OCI-LY1 (cell line): ENCODE results near the gene HELZ2.

Source experiments
- H2AFZ ChIP-seq: fragments of 200-600 bp; sonication (generic), shearing (Covaris generic); 2 replicates; pipeline ENCODE4 v1.6.0; 2014; ENCODE audit warnings: antibody characterized with exemption, mild to moderate bottlenecking, low read length
- H3F3A ChIP-seq: fragments of 200-600 bp; sonication (generic), shearing (Covaris generic); 2 replicates; pipeline ENCODE4 v1.6.0; 2014; ENCODE audit warnings: mild to moderate bottlenecking, antibody characterized with exemption, low read length, moderate library complexity; ENCODE audit not compliant: insufficient read depth
- H3K27ac ChIP-seq: fragments of 200-600 bp; sonication (generic); 2 replicates; pipeline ENCODE4 v1.5.1; 2014; ENCODE audit warnings: low read length, mixed run types, mild to moderate bottlenecking, low read depth; ENCODE audit not compliant: poor library complexity, severe bottlenecking
- H3K27me3 ChIP-seq: fragments of 200-600 bp; sonication (generic); 2 replicates; pipeline ENCODE4 v1.6.0; 2014; ENCODE audit warnings: antibody characterized with exemption, mild to moderate bottlenecking, low read length, moderate library complexity; ENCODE audit not compliant: insufficient read depth
- H3K36me3 ChIP-seq: fragments of 200-600 bp; sonication (generic); 2 replicates; pipeline ENCODE4 v1.6.1; 2014; ENCODE audit warnings: mild to moderate bottlenecking, antibody characterized with exemption, low read length, moderate library complexity, mixed read lengths; ENCODE audit not compliant: insufficient read depth
- H3K4me1 ChIP-seq: fragments of 200-600 bp; sonication (generic); 2 replicates; pipeline ENCODE4 v1.5.1; 2014; ENCODE audit warnings: mild to moderate bottlenecking, low read length, moderate library complexity; ENCODE audit not compliant: insufficient read depth, severe bottlenecking
- H3K4me2 ChIP-seq: fragments of 200-600 bp; sonication (generic), shearing (Covaris generic); 2 replicates; pipeline ENCODE4 v1.6.1; 2014; ENCODE audit warnings: low read length
- H3K4me3 ChIP-seq: fragments of 200-600 bp; sonication (generic); 2 replicates; pipeline ENCODE4 v1.5.1; 2014; ENCODE audit warnings: low read length, low read depth, mild to moderate bottlenecking, mixed read lengths; ENCODE audit not compliant: poor library complexity, severe bottlenecking
- H3K79me2 ChIP-seq: fragments of 200-600 bp; shearing (Covaris generic); 2 replicates; pipeline ENCODE4 v1.6.1; 2016; ENCODE audit warnings: mixed run types, low read length, mixed read lengths; ENCODE audit not compliant: insufficient read depth
- H3K9ac ChIP-seq: fragments of 200-600 bp; sonication (generic), shearing (Covaris generic); 2 replicates; pipeline ENCODE4 v1.6.1; 2014; ENCODE audit warnings: mild to moderate bottlenecking, low read length, mixed read lengths
- H3K9me2 ChIP-seq: fragments of 200-600 bp; sonication (generic), shearing (Covaris generic); 2 replicates; pipeline ENCODE4 v1.6.1; 2014; ENCODE audit warnings: low read depth, mild to moderate bottlenecking, low read length, mixed read lengths
- H3K9me3 ChIP-seq: fragments of 200-600 bp; shearing (Covaris generic); 2 replicates; pipeline ENCODE4 v1.6.1; 2014; ENCODE audit warnings: low read length, mixed read lengths
- H4K20me1 ChIP-seq: fragments of 200-600 bp; sonication (generic), shearing (Covaris generic); 2 replicates; pipeline ENCODE4 v1.6.0; 2016; ENCODE audit warnings: mild to moderate bottlenecking, low read length; ENCODE audit not compliant: insufficient read depth
- EZH2 ChIP-seq: fragments of 200-600 bp; sonication (generic), shearing (Covaris generic); IDR thresholded peaks from 2 replicates; pipeline ENCODE4 v1.8.0; 2017; ENCODE audit warnings: borderline replicate concordance, mixed run types, mild to moderate bottlenecking, antibody characterized with exemption, low read length, moderate library complexity, mixed read lengths
- TF ChIP-seq, protein P1 (sequence below): fragments of 200-600 bp; sonication (generic), shearing (Covaris generic); IDR thresholded peaks from 2 replicates; pipeline ENCODE4 v1.5.1; 2017; ENCODE audit warnings: mild to moderate bottlenecking, antibody characterized with exemption, low read length, moderate library complexity, mixed read lengths

The HELZ2 gene

DNA sequence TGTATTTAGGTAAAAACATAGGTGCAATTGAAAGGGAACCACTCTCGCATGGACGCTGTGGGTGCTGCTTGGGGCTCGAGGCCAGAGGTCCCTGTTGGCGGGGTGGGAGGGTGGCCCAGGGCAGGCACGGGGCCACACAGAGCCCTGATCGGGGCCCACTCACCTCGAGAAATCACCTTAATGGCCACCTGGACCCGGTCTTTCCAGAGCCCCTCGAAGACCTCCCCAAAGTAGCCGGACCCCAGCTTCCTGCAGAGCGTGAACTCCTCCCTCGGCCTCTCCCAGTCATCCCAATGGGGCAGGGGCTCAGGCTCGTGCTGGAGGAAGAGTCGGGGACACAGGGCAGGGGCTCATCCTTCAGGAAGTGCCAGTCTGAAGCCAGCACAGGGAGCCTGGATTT is 40.7 kb downstream of the HELZ2 start:
- Histone ChIP-seq H3K79me2 (no peaks in the 10 kb centered on the region), H3K9me3 (no peaks in the 10 kb centered on the region), H3K27ac (no peak overlapping the region), H3K9me2 (no peaks in the 10 kb centered on the region), H4K20me1 (no peaks in the 10 kb centered on the region), H3K4me1 (peaks cover 17% of the 10 kb centered on the region), H3K4me3 (no peak overlapping the region), H2AFZ (no peak overlapping the region), H3K4me2 (no peak overlapping the region), H3K36me3 (no peaks in the 10 kb centered on the region), H3K27me3 (peaks cover 12% of the 10 kb centered on the region; the same call in 1 of the 2 replicates), H3K9ac (no peak overlapping the region), H3F3A (no peaks in the 10 kb centered on the region)
- TF ChIP-seq, protein P1, sequence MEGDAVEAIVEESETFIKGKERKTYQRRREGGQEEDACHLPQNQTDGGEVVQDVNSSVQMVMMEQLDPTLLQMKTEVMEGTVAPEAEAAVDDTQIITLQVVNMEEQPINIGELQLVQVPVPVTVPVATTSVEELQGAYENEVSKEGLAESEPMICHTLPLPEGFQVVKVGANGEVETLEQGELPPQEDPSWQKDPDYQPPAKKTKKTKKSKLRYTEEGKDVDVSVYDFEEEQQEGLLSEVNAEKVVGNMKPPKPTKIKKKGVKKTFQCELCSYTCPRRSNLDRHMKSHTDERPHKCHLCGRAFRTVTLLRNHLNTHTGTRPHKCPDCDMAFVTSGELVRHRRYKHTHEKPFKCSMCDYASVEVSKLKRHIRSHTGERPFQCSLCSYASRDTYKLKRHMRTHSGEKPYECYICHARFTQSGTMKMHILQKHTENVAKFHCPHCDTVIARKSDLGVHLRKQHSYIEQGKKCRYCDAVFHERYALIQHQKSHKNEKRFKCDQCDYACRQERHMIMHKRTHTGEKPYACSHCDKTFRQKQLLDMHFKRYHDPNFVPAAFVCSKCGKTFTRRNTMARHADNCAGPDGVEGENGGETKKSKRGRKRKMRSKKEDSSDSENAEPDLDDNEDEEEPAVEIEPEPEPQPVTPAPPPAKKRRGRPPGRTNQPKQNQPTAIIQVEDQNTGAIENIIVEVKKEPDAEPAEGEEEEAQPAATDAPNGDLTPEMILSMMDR = no peak
- TF ChIP-seq EZH2 = no peak

DNA sequence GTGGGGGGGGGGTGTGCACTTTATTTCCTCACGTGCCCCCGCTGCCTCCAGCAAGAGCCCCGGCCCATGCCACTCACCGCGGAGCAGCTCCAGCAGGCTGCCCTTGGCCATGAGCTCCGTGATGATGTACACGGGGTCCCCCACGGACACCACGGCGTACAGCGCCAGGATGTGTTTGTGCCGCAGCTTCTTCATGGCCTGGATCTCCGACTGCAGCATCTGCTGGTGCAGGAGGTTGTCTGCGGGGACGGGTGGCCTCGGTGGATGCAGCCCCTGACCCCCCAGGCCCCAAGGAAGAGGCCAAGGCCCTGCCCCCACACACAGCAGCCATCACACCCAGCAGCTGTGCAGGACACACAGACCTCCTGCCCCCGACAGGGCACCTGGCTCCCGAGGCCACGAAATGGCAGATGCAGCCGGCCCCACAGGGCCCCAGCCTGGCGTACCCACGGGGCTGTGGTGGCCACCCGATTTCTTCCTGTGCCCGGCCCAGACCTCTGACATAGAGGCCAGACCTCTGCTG is 41.5 kb downstream of the HELZ2 start:
- Histone ChIP-seq H3K9me2 (no peaks in the 10 kb centered on the region), H3K36me3 (no peaks in the 10 kb centered on the region), H4K20me1 (no peaks in the 10 kb centered on the region), H3K27ac (no peak overlapping the region), H3K4me1 (peaks cover 11% of the 10 kb centered on the region), H3K9me3 (no peaks in the 10 kb centered on the region), H3K4me2 (no peak overlapping the region), H3K4me3 (no peak overlapping the region), H2AFZ (no peak overlapping the region), H3K79me2 (no peaks in the 10 kb centered on the region), H3K27me3 (peaks cover 12% of the 10 kb centered on the region; the same call in 1 of the 2 replicates), H3F3A (no peaks in the 10 kb centered on the region), H3K9ac (no peak overlapping the region)
- TF ChIP-seq, protein P1 = no peak
- TF ChIP-seq EZH2 = no peak

DNA sequence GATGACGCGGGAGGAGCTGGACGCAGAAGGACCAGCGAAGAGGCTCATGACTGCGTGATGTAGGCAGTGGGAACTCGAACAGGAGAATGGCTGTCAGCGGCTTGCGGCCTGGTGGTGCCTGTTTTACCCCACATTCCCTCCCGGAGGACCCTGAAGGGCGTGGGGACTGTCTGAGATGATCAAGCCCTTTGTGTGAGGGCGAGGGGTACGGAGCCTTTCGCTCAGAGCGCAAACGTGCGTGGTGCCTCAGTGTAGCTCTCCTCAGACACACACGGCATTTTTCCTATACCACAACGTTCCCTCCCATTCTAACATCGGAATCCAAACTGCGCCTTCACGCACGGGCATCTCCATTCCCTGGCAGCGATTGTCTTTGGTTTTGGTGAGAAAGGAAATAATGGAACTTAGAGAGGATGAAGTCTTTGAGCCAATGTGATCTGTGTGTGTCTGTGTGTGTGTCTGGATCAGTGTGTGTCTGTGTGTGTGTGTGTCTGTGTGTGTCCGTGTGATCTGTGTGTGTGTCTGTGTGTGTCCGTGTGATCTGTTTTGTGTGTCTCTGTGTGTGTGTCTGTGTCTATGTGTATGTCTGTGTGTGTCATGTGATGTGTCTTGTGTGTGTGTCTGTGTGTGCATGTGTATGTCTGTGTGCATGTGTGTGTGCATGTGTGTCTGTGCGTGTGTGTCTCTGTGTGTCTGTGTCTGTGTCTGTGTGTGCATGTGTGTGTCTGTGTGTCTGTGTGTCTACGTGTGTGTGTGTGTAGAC is 42.2 kb downstream of the HELZ2 start:
- Histone ChIP-seq H3F3A (no peaks in the 10 kb centered on the region), H3K4me3 (no peak overlapping the region), H3K79me2 (no peaks in the 10 kb centered on the region), H3K4me1 (peaks cover 4% of the 10 kb centered on the region), H3K9ac (no peak overlapping the region), H2AFZ (no peak overlapping the region), H3K4me2 (no peak overlapping the region), H3K27ac (no peak overlapping the region), H3K27me3 (peaks cover 12% of the 10 kb centered on the region; the same call in 1 of the 2 replicates), H4K20me1 (no peaks in the 10 kb centered on the region), H3K36me3 (no peaks in the 10 kb centered on the region), H3K9me3 (no peaks in the 10 kb centered on the region), H3K9me2 (no peaks in the 10 kb centered on the region)
- TF ChIP-seq EZH2 = no peak
- TF ChIP-seq, protein P1 = no peak
